ENCODE results near the gene RARB. TPM values are rescaled to one million over a fixed set of nuclear protein-coding genes. Genes with fewer than 3 reads are reported as not detected.
A peak's percentile ranks its signal among the peaks of the same experiment; 100 is the strongest.

Gene RARB
- total and polyA plus RNA-seq, 5 donors from 2014 or later = 0.12 to 0.20 TPM; not detected in 3

- no peak overlapping the region for H3K27ac ChIP-seq (ENCODE audit: insufficient read depth, low read length, poor library complexity, severe bottlenecking)
- peaks cover 2% of the 10 kb centered on the region for H3K27me3 ChIP-seq (ENCODE audit: control insufficient read depth, insufficient read depth, low read length)
- H3K4me3 ChIP-seq (ENCODE audit: low read depth, low read length) = no peak overlapping the region
- Mint-ChIP-seq H3K27ac (no peak overlapping the region), H3K27me3 (no peaks in the 10 kb centered on the region), H3K9me3 (peaks cover 0 to 9% (median 3%) of the 10 kb centered on the region in 7 donors), H3K4me3 (no peak overlapping the region), H3K36me3 (no peaks in the 10 kb centered on the region), H3K4me1 (no peaks in the 10 kb centered on the region)
- peaks cover 7 to 8% of the 10 kb centered on the region in 2 experiments for H3K9me3 ChIP-seq (ENCODE audit: control insufficient read depth in 2 of 2, low read length in 2 of 2)
- no peaks in the 10 kb centered on the region for H3K36me3 ChIP-seq (ENCODE audit: control insufficient read depth, insufficient read depth, low read length)
- DNase-seq (no peak), ATAC-seq (ENCODE audit: low read depth in 2 of 2) (no peak)
- no peaks in the 10 kb centered on the region for H3K4me1 ChIP-seq (ENCODE audit: control insufficient read depth, insufficient read depth, low read length, poor library complexity, severe bottlenecking)
Measured at GRCh38 chr3:25536521-25537391, 108.7 kb downstream of the RARB start.

DNA sequence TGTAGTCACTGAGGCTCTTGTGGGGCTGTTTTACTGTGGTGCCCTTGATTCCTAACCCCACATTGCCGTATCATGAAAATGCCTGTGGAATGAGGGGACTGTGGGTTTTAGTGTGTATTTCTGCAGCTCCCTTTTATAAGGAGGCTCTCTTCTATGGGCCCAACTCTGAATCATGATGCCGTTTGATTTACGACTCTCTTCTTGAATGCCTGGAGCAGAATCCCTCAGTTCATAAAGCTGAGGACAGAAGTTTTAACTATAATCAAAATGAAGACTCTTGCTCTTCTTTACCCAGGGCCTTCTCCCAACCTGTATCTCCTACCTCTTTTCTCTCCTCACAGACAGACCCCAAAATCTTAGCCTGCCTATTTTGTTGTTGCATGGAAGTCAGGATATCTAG lies 109.5 kb downstream of the RARB start:
- H3K27ac ChIP-seq (ENCODE audit: insufficient read depth, low read length, poor library complexity, severe bottlenecking) = no peak overlapping the region
- peaks cover 2% of the 10 kb centered on the region for H3K27me3 ChIP-seq (ENCODE audit: control insufficient read depth, insufficient read depth, low read length)
- Mint-ChIP-seq H3K4me1 (no peaks in the 10 kb centered on the region), H3K4me3 (no peak overlapping the region), H3K9me3 (peaks cover 0 to 3% (median 3%) of the 10 kb centered on the region in 7 donors), H3K36me3 (no peaks in the 10 kb centered on the region), H3K27ac (no peak overlapping the region), H3K27me3 (no peaks in the 10 kb centered on the region)
- no peaks in the 10 kb centered on the region for H3K36me3 ChIP-seq (ENCODE audit: control insufficient read depth, insufficient read depth, low read length)
- H3K4me3 ChIP-seq (ENCODE audit: low read depth, low read length) = no peak overlapping the region
- H3K9me3 ChIP-seq (ENCODE audit: control insufficient read depth in 2 of 2, low read length in 2 of 2) = peaks cover 3 to 5% of the 10 kb centered on the region in 2 experiments
- no peaks in the 10 kb centered on the region for H3K4me1 ChIP-seq (ENCODE audit: control insufficient read depth, insufficient read depth, low read length, poor library complexity, severe bottlenecking)
- DNase-seq (no peak), ATAC-seq (ENCODE audit: low read depth in 2 of 2) (no peak)

- Mint-ChIP-seq H3K27me3 (no peaks in the 10 kb centered on the region), H3K9me3 (peaks cover 0 to 4% (median 0%) of the 10 kb centered on the region in 7 donors), H3K36me3 (no peaks in the 10 kb centered on the region), H3K4me3 (no peak overlapping the region), H3K27ac (no peak overlapping the region), H3K4me1 (no peaks in the 10 kb centered on the region)
- no peak overlapping the region for H3K4me3 ChIP-seq (ENCODE audit: low read depth, low read length)
- ATAC-seq (ENCODE audit: low read depth in 2 of 2) (no peak), DNase-seq (no peak)
- no peaks in the 10 kb centered on the region for H3K36me3 ChIP-seq (ENCODE audit: control insufficient read depth, insufficient read depth, low read length)
- no peaks in the 10 kb centered on the region for H3K9me3 ChIP-seq (ENCODE audit: control insufficient read depth in 2 of 2, low read length in 2 of 2)
- no peaks in the 10 kb centered on the region for H3K4me1 ChIP-seq (ENCODE audit: control insufficient read depth, insufficient read depth, low read length, poor library complexity, severe bottlenecking)
- no peak overlapping the region for H3K27ac ChIP-seq (ENCODE audit: insufficient read depth, low read length, poor library complexity, severe bottlenecking)
- peaks cover 2% of the 10 kb centered on the region for H3K27me3 ChIP-seq (ENCODE audit: control insufficient read depth, insufficient read depth, low read length)
Measured at GRCh38 chr3:25540273-25540672, 112.2 kb downstream of the RARB start.

GRCh38 chr3:25542492-25543039 lies 114.5 kb downstream of the RARB start:
- Histone ChIP-seq H3K4me3 (ENCODE audit: low read depth, low read length) (no peak overlapping the region), H3K9me3 (ENCODE audit: control insufficient read depth in 2 of 2, low read length in 2 of 2) (no peaks in the 10 kb centered on the region), H3K4me1 (ENCODE audit: control insufficient read depth, insufficient read depth, low read length, poor library complexity, severe bottlenecking) (no peaks in the 10 kb centered on the region), H3K27me3 (ENCODE audit: control insufficient read depth, insufficient read depth, low read length) (peaks cover 2% of the 10 kb centered on the region), H3K36me3 (ENCODE audit: control insufficient read depth, insufficient read depth, low read length) (no peaks in the 10 kb centered on the region), H3K27ac (ENCODE audit: insufficient read depth, low read length, poor library complexity, severe bottlenecking) (no peak overlapping the region)
- H3K4me1 Mint-ChIP-seq = no peaks in the 10 kb centered on the region
- no peaks in the 10 kb centered on the region for H3K27me3 Mint-ChIP-seq
- no peak for DNase-seq
- no peak overlapping the region for H3K4me3 Mint-ChIP-seq
- H3K36me3 Mint-ChIP-seq = no peaks in the 10 kb centered on the region
- ATAC-seq (ENCODE audit: low read depth in 2 of 2) = no peak
- peaks cover 0 to 4% (median 0%) of the 10 kb centered on the region in 7 donors for H3K9me3 Mint-ChIP-seq
- H3K27ac Mint-ChIP-seq = no peak overlapping the region

DNA sequence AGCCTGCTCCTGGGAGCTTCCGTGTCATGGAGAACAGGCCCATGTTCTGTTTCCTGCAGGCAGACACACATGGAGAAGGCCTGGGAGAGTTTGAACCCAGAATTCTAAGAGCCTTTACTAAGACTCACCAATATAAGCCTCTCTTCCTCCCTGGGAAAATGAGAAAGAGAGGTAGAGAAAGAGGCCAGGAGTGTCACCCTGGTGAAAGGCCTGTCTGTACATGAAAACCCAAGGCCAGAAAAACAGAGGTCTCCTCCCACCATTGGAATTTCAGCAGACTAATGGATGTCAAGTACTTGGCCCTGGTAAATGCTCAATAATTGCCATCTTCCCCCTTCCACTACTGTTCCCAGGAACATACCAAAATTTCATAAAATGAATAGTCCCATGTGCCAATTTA lies 119.0 kb downstream of the RARB start:
- ATAC-seq (ENCODE audit: low read depth in 2 of 2) = no peak
- no peaks in the 10 kb centered on the region for H3K9me3 ChIP-seq (ENCODE audit: control insufficient read depth in 2 of 2, low read length in 2 of 2)
- no peak overlapping the region for H3K27ac ChIP-seq (ENCODE audit: insufficient read depth, low read length, poor library complexity, severe bottlenecking)
- no peaks in the 10 kb centered on the region for H3K36me3 ChIP-seq (ENCODE audit: control insufficient read depth, insufficient read depth, low read length)
- no peaks in the 10 kb centered on the region for H3K4me1 ChIP-seq (ENCODE audit: control insufficient read depth, insufficient read depth, low read length, poor library complexity, severe bottlenecking)
- DNase-seq = no peak
- Mint-ChIP-seq H3K36me3 (no peaks in the 10 kb centered on the region), H3K27me3 (no peaks in the 10 kb centered on the region), H3K9me3 (peaks cover 0 to 3% (median 0%) of the 10 kb centered on the region in 7 donors), H3K4me3 (no peak overlapping the region), H3K27ac (no peak overlapping the region), H3K4me1 (no peaks in the 10 kb centered on the region)
- H3K27me3 ChIP-seq (ENCODE audit: control insufficient read depth, insufficient read depth, low read length) = no peaks in the 10 kb centered on the region
- no peak overlapping the region for H3K4me3 ChIP-seq (ENCODE audit: low read depth, low read length)

DNA sequence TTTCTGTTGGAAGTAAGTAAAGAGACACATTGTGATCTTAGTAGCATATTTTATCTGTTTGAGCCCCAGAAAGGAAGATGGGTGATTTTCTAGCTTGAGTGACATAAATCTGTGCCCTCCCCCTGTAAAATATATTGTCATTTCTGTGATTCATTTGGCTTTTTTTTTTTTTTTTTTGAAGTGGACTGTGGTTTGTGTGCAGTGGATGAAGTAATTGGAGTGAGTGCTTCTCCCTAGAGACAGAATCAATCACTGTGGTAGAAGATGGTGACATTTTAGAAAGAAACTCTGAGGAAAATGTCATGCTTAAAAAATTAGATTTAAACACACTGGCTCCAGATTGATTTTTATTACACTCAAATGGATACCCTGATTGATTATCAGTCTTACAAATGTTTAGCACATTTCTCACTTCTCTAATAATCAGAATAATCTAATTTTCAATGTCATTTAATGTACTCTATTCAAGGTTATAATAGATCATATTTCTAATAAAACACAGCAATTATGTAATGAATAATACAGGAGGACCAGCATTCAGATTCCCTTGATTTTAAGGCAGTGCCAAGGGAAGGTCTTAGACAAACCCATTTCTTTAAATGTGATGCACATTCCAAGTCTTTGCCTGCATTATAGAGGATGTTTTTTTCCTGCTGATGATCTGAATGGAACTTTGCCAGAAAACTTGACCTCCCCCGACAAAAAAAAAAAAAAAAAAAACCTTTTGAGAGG lies 120.0 kb downstream of the RARB start:
- H3K27me3 ChIP-seq (ENCODE audit: control insufficient read depth, insufficient read depth, low read length) = no peaks in the 10 kb centered on the region
- no peak for ATAC-seq (ENCODE audit: low read depth in 2 of 2)
- no peak overlapping the region for H3K4me3 ChIP-seq (ENCODE audit: low read depth, low read length)
- DNase-seq = no peak
- H3K4me1 ChIP-seq (ENCODE audit: control insufficient read depth, insufficient read depth, low read length, poor library complexity, severe bottlenecking) = no peaks in the 10 kb centered on the region
- no peaks in the 10 kb centered on the region for H3K9me3 ChIP-seq (ENCODE audit: control insufficient read depth in 2 of 2, low read length in 2 of 2)
- Mint-ChIP-seq H3K36me3 (no peaks in the 10 kb centered on the region), H3K4me3 (no peak overlapping the region), H3K9me3 (peaks cover 0 to 3% (median 0%) of the 10 kb centered on the region in 7 donors), H3K27ac (peak overlapping the region in 1 of 3 donors; percentile 10), H3K4me1 (no peaks in the 10 kb centered on the region), H3K27me3 (no peaks in the 10 kb centered on the region)
- no peak overlapping the region for H3K27ac ChIP-seq (ENCODE audit: insufficient read depth, low read length, poor library complexity, severe bottlenecking)
- no peaks in the 10 kb centered on the region for H3K36me3 ChIP-seq (ENCODE audit: control insufficient read depth, insufficient read depth, low read length)

GRCh38 chr3:25548836-25549235 lies 120.8 kb downstream of the RARB start:
- Histone ChIP-seq H3K4me1 (ENCODE audit: control insufficient read depth, insufficient read depth, low read length, poor library complexity, severe bottlenecking) (no peaks in the 10 kb centered on the region), H3K27me3 (ENCODE audit: control insufficient read depth, insufficient read depth, low read length) (no peaks in the 10 kb centered on the region), H3K36me3 (ENCODE audit: control insufficient read depth, insufficient read depth, low read length) (no peaks in the 10 kb centered on the region), H3K4me3 (ENCODE audit: low read depth, low read length) (no peak overlapping the region), H3K27ac (ENCODE audit: insufficient read depth, low read length, poor library complexity, severe bottlenecking) (no peak overlapping the region), H3K9me3 (ENCODE audit: control insufficient read depth in 2 of 2, low read length in 2 of 2) (no peaks in the 10 kb centered on the region)
- no peaks in the 10 kb centered on the region for H3K36me3 Mint-ChIP-seq
- no peak overlapping the region for H3K4me3 Mint-ChIP-seq
- ATAC-seq (ENCODE audit: low read depth in 2 of 2) (no peak), DNase-seq (no peak)
- peaks cover 0 to 3% (median 0%) of the 10 kb centered on the region in 7 donors for H3K9me3 Mint-ChIP-seq
- H3K4me1 Mint-ChIP-seq = no peaks in the 10 kb centered on the region
- no peak overlapping the region for H3K27ac Mint-ChIP-seq
- H3K27me3 Mint-ChIP-seq = no peaks in the 10 kb centered on the region

Data from CD4-positive, CD25-positive, alpha-beta regulatory T cell (primary cell).